Transverse colon (tissue), 3 donors: ENCODE measurements around the gene STK11IP.

ENCODE experiments used
- EP300 ChIP-seq: sonication (generic); formaldehyde crosslinking; IDR thresholded peaks from one replicate; pipeline ENCODE4 v1.6.1; 2017; ENCODE audit warnings: antibody characterized with exemption, low read depth
- TF ChIP-seq, protein P1 (sequence below), 5 experiments: fragments of 200-600 bp in 3 of 5; fragments of 450-650 bp in 2 of 5; sonication (generic) in 3 of 5; IDR thresholded peaks; 1 replicate in 2 of 5; 2 replicates in 3 of 5; pipeline ENCODE4 v1.5.1; 2016 to 2017; ENCODE audit warnings: antibody characterized with exemption in 5 of 5, inconsistent platforms in 3 of 5, mild to moderate bottlenecking in 2 of 5, moderate library complexity in 1 of 5

DNA sequence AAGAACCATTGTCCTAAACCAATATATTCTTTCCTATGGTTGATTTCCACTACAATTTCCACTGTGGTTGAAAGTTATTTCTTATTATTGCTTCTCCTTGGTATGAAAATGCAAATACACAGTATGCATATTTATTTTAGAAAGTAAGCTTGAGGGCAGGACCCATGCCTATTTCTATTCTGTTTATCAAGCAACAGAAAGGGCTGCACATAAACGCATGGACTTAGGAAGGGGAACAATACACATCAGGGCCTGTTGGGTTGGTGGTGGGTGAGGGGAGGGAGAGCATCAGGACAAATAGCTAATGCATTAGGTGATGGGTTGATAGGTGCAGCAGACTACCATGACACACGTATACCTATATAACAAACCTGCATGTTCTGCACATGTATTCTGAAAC lies 50.5 kb downstream of the STK11IP start:
- no peak for TF ChIP-seq EP300
- TF ChIP-seq, protein P1, sequence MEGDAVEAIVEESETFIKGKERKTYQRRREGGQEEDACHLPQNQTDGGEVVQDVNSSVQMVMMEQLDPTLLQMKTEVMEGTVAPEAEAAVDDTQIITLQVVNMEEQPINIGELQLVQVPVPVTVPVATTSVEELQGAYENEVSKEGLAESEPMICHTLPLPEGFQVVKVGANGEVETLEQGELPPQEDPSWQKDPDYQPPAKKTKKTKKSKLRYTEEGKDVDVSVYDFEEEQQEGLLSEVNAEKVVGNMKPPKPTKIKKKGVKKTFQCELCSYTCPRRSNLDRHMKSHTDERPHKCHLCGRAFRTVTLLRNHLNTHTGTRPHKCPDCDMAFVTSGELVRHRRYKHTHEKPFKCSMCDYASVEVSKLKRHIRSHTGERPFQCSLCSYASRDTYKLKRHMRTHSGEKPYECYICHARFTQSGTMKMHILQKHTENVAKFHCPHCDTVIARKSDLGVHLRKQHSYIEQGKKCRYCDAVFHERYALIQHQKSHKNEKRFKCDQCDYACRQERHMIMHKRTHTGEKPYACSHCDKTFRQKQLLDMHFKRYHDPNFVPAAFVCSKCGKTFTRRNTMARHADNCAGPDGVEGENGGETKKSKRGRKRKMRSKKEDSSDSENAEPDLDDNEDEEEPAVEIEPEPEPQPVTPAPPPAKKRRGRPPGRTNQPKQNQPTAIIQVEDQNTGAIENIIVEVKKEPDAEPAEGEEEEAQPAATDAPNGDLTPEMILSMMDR (IDR thresholded peaks at IDR 0.05): no peak
